ENCODE results near the gene GSTM2.

- TF ChIP-seq, protein P1, sequence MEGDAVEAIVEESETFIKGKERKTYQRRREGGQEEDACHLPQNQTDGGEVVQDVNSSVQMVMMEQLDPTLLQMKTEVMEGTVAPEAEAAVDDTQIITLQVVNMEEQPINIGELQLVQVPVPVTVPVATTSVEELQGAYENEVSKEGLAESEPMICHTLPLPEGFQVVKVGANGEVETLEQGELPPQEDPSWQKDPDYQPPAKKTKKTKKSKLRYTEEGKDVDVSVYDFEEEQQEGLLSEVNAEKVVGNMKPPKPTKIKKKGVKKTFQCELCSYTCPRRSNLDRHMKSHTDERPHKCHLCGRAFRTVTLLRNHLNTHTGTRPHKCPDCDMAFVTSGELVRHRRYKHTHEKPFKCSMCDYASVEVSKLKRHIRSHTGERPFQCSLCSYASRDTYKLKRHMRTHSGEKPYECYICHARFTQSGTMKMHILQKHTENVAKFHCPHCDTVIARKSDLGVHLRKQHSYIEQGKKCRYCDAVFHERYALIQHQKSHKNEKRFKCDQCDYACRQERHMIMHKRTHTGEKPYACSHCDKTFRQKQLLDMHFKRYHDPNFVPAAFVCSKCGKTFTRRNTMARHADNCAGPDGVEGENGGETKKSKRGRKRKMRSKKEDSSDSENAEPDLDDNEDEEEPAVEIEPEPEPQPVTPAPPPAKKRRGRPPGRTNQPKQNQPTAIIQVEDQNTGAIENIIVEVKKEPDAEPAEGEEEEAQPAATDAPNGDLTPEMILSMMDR (conservative IDR thresholded peaks at IDR 0.05; ENCODE audit: low read length): no peak
- TF ChIP-seq EZH2phosphoT487 (IDR thresholded peaks at IDR 0.05; ENCODE audit: borderline replicate concordance): no peak
Measured at GRCh38 chr1:109689844-109690405, 22.1 kb downstream of the GSTM2 start.

Data from Loucy (cell line).